SK-N-SH (cell line): ENCODE measurements around the gene AHRR. TPM values are rescaled to one million over a fixed set of nuclear protein-coding genes. Genes with fewer than 3 reads are reported as not detected.

Experiments
- CTCF ChIA-PET: fragments of 300-600, 350-600 bp; formaldehyde crosslinking; extraction: SDS; loops from one replicate; lab custom pipeline; 2021; lab: Yijun Ruan, JAX
- POLR2A ChIA-PET: fragments of 350-600 bp; sonication (Branson Sonifier 250); formaldehyde crosslinking; extraction: SDS; loops from one replicate; lab custom pipeline; 2020; ENCODE audit warnings: antibody characterized with exemption, inconsistent platforms; lab: Yijun Ruan, JAX
- DNase-seq: peaks from one replicate; pipeline ENCODE4 v3.0.0; 2012
- H2AFZ ChIP-seq: fragments of 200-600 bp; sonication (generic); 2 replicates; pipeline ENCODE4 v1.8.1; 2016; ENCODE audit warnings: antibody characterized with exemption, mild to moderate bottlenecking, low read depth
- H3F3A ChIP-seq: fragments of 200-600 bp; sonication (generic); replicated peaks from 2 replicates; pipeline ENCODE3; 2016; ENCODE audit warnings: antibody characterized with exemption, mild to moderate bottlenecking; ENCODE audit not compliant: insufficient read depth
- H3K27ac ChIP-seq, 2 experiments: fragments of 200-500 bp in 1 of 2; fragments of 200-600 bp in 1 of 2; sonication (Bioruptor generic) in 1 of 2; sonication (generic), shearing (Covaris generic) in 1 of 2; 2 replicates each; pipeline versions ENCODE4 v1.5.1 to v1.6.1; 2014 to 2016; ENCODE audit warnings: low read depth in 2 of 2, inconsistent platforms in 1 of 2, low read length in 1 of 2, mild to moderate bottlenecking in 1 of 2, mixed read lengths in 1 of 2
- H3K27me3 ChIP-seq: fragments of 200-600 bp; sonication (generic), shearing (Covaris generic); 2 replicates; pipeline ENCODE4 v1.6.1; 2016; ENCODE audit warnings: mixed run types; ENCODE audit not compliant: insufficient read depth
- H3K36me3 ChIP-seq, 2 experiments: fragments of 200-500 bp in 1 of 2; fragments of 200-600 bp in 1 of 2; sonication (Bioruptor generic) in 1 of 2; sonication (generic) in 1 of 2; replicated peaks in 1 of 2; 2 replicates each; pipeline versions ENCODE3 to v1.5.1; 2014 to 2016; ENCODE audit warnings: low read length in 1 of 2, mild to moderate bottlenecking in 1 of 2; ENCODE audit not compliant: insufficient read depth in 2 of 2, control insufficient read depth in 1 of 2
- H3K4me1 ChIP-seq, 2 experiments: fragments of 200-500 bp in 1 of 2; fragments of 200-600 bp in 1 of 2; sonication (Bioruptor generic) in 1 of 2; sonication (generic), shearing (Covaris generic) in 1 of 2; 2 replicates each; pipeline versions ENCODE4 v1.5.1 to v1.6.1; 2014 to 2016; ENCODE audit warnings: low read depth in 1 of 2, low read length in 1 of 2, mixed run types in 1 of 2; ENCODE audit not compliant: insufficient read depth in 2 of 2, control insufficient read depth in 1 of 2
- H3K4me2 ChIP-seq: fragments of 200-600 bp; sonication (generic), shearing (Covaris generic); 2 replicates; pipeline ENCODE4 v1.6.1; 2017; ENCODE audit warnings: mixed run types
- H3K4me3 ChIP-seq, 2 experiments: fragments of 200-500 bp in 1 of 2; fragments of 200-600 bp in 1 of 2; sonication (Bioruptor generic) in 1 of 2; sonication (generic), shearing (Covaris generic) in 1 of 2; 2 replicates each; pipeline versions ENCODE4 v1.5.1 to v1.8.1; 2014 to 2016; ENCODE audit warnings: low read depth in 2 of 2, inconsistent platforms in 1 of 2, low read length in 1 of 2, mild to moderate bottlenecking in 1 of 2, mixed read lengths in 1 of 2, moderate library complexity in 1 of 2
- H3K79me2 ChIP-seq: fragments of 200-600 bp; sonication (generic); 2 replicates; pipeline ENCODE4 v1.8.1; 2017; ENCODE audit warnings: mild to moderate bottlenecking; ENCODE audit not compliant: insufficient read depth
- H3K9ac ChIP-seq: fragments of 200-600 bp; sonication (generic); 2 replicates; pipeline ENCODE4 v1.6.1; 2017; ENCODE audit warnings: mixed run types
- H3K9me2 ChIP-seq: fragments of 200-600 bp; sonication (generic); 2 replicates; pipeline ENCODE4 v1.6.1; 2017; ENCODE audit warnings: mixed run types
- H3K9me3 ChIP-seq: fragments of 200-600 bp; sonication (generic); 2 replicates; pipeline ENCODE4 v1.6.1; 2017; ENCODE audit warnings: mixed run types, mild to moderate bottlenecking, moderate library complexity
- H4K20me1 ChIP-seq: fragments of 200-600 bp; sonication (generic); 2 replicates; pipeline ENCODE4 v1.6.1; 2017; ENCODE audit warnings: mild to moderate bottlenecking, mixed run types; ENCODE audit not compliant: insufficient read depth
- CHD2 ChIP-seq: fragments of 150-350 bp; IDR thresholded peaks from 2 replicates; pipeline ENCODE4 v1.6.1; 2018; ENCODE audit warnings: low read length; ENCODE audit not compliant: partially characterized antibody
- EZH2phosphoT487 ChIP-seq: fragments of 200-600 bp; sonication (generic); IDR thresholded peaks from 2 replicates; pipeline ENCODE4 v1.6.1; 2017; ENCODE audit warnings: low read depth, mixed run types, mild to moderate bottlenecking, antibody characterized with exemption, moderate library complexity, borderline replicate concordance
- FOSL2 ChIP-seq: IDR thresholded peaks from 2 replicates; pipeline ENCODE4 v1.4.0; 2012; ENCODE audit warnings: low read depth, mild to moderate bottlenecking, moderate library complexity, borderline replicate concordance
- FOXJ3 ChIP-seq: sonication (generic); formaldehyde crosslinking; IDR thresholded peaks from 2 replicates; pipeline ENCODE4 v1.5.1; 2020; ENCODE audit warnings: mild to moderate bottlenecking, missing genetic modification reagents
- JUND ChIP-seq: IDR thresholded peaks from 2 replicates; pipeline ENCODE4 v1.4.0; 2012
- MXI1 ChIP-seq: IDR thresholded peaks from 2 replicates; pipeline ENCODE4 v1.6.1; 2012; ENCODE audit warnings: mild to moderate bottlenecking, low read depth, low read length, improper control_type of control experiment
- NFIC ChIP-seq: IDR thresholded peaks from 2 replicates; pipeline ENCODE4 v1.4.0; 2012; ENCODE audit warnings: borderline replicate concordance
- NRF1 ChIP-seq: IDR thresholded peaks from 2 replicates; pipeline ENCODE4 v1.6.1; 2012; ENCODE audit warnings: low read depth, mild to moderate bottlenecking, low read length
- POLR2AphosphoS5 ChIP-seq: IDR thresholded peaks from 2 replicates; pipeline ENCODE4 v1.6.1; 2012; ENCODE audit warnings: low read depth, low read length
- RAD21 ChIP-seq: IDR thresholded peaks from 2 replicates; pipeline ENCODE4 v1.6.1; 2012; ENCODE audit warnings: mild to moderate bottlenecking, low read length
- RCOR1 ChIP-seq: fragments of 150-350 bp; IDR thresholded peaks from 2 replicates; pipeline ENCODE4 v1.6.1; 2017; ENCODE audit warnings: antibody characterized with exemption, low read length
- RXRA ChIP-seq: IDR thresholded peaks from 2 replicates; pipeline ENCODE4 v1.4.0; 2012; ENCODE audit warnings: low read depth, mild to moderate bottlenecking, borderline replicate concordance
- SIN3A ChIP-seq: IDR thresholded peaks from 2 replicates; pipeline ENCODE4 v1.6.1; 2012; ENCODE audit warnings: low read depth, mild to moderate bottlenecking, low read length, moderate library complexity, borderline replicate concordance
- WGBS: methylation state at CpG from one replicate; pipeline ENCODE4 v1.1.6; 2017; ENCODE audit warnings: low lambda C conversion rate; 5-methylcytosine and 5-hydroxymethylcytosine counted together
- polyA plus RNA-seq, 3 experiments: library from polyadenylated mRNA; depleted of rRNA; stranded (reverse); fragments of >200 nt; gene quantifications; 2 replicates each; pipeline ENCODE4 v1.2.3, GENCODE V29; 2012
- TF ChIP-seq, protein P1 (sequence below): fragments of 150-350 bp; IDR thresholded peaks from 2 replicates; pipeline ENCODE4 v1.6.1; 2016; ENCODE audit warnings: mild to moderate bottlenecking, low read depth, low read length
- TF ChIP-seq, protein P2 (sequence below): IDR thresholded peaks from 2 replicates; pipeline ENCODE4 v1.4.0; 2012; ENCODE audit warnings: low read depth, borderline replicate concordance
- TF ChIP-seq, protein P3 (sequence below): fragments of 150-350 bp; IDR thresholded peaks from 2 replicates; pipeline ENCODE4 v1.6.1; 2017; ENCODE audit warnings: antibody characterized with exemption, low read length, low read depth, borderline replicate concordance
- TF ChIP-seq, protein P4 (sequence below): IDR thresholded peaks from 2 replicates; pipeline ENCODE4 v1.4.0; 2012; ENCODE audit warnings: low read depth, borderline replicate concordance
- TF ChIP-seq, protein P5 (sequence below): fragments of 200-600 bp; sonication (generic); IDR thresholded peaks from 2 replicates; pipeline ENCODE4 v1.6.1; 2017; ENCODE audit warnings: antibody characterized with exemption, mild to moderate bottlenecking, moderate library complexity

Gene AHRR
- polyA plus RNA-seq, 1 of the 3 experiments (the other 2 are of a cell fraction), result 0.71 TPM

DNA sequence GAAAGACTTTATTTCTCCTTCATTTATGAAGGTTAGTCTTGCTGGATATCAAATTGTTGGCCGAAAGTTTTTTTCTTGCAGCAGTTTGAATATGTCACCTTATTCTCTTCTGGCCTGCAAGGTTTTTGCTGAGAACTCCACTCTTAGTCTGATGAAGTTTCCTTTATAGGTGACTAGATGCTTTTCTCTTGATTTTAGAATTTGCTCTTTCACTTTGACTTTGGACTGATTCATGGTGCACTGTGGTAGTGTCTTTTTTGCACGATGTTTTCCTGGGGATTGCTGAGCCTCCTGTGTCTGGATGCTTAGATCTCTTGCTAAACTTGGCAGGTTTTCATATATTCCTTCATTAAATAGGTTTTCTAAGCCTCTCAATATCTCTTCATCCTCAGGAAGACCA is 12.4 kb downstream of the AHRR start:
- Histone ChIP-seq H3K27me3 (no peaks in the 10 kb centered on the region), H4K20me1 (no peaks in the 10 kb centered on the region), H3K4me3 (no peak overlapping the region), H3K4me1 (no peaks in the 10 kb centered on the region), H3F3A (no peaks in the 10 kb centered on the region), H3K9me3 (no peaks in the 10 kb centered on the region), H2AFZ (no peak overlapping the region), H3K36me3 (no peaks in the 10 kb centered on the region)
- 65% methylated on average over 2 of the region's 2 CpGs for WGBS
- POLR2A ChIA-PET, result no interaction called here
- no peak for DNase-seq
- CTCF ChIA-PET, result interaction anchor here (1.3 kb wide), 1 partner anchor 12 kb away, joined by 5 read pairs; the partner anchor contains the start of gene AHRR
- TF ChIP-seq, protein P1, sequence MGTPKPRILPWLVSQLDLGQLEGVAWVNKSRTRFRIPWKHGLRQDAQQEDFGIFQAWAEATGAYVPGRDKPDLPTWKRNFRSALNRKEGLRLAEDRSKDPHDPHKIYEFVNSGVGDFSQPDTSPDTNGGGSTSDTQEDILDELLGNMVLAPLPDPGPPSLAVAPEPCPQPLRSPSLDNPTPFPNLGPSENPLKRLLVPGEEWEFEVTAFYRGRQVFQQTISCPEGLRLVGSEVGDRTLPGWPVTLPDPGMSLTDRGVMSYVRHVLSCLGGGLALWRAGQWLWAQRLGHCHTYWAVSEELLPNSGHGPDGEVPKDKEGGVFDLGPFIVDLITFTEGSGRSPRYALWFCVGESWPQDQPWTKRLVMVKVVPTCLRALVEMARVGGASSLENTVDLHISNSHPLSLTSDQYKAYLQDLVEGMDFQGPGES, result no peak
- no peak for TF ChIP-seq FOXJ3 (CRISPR knock-in tag)
- TF ChIP-seq, protein P2, sequence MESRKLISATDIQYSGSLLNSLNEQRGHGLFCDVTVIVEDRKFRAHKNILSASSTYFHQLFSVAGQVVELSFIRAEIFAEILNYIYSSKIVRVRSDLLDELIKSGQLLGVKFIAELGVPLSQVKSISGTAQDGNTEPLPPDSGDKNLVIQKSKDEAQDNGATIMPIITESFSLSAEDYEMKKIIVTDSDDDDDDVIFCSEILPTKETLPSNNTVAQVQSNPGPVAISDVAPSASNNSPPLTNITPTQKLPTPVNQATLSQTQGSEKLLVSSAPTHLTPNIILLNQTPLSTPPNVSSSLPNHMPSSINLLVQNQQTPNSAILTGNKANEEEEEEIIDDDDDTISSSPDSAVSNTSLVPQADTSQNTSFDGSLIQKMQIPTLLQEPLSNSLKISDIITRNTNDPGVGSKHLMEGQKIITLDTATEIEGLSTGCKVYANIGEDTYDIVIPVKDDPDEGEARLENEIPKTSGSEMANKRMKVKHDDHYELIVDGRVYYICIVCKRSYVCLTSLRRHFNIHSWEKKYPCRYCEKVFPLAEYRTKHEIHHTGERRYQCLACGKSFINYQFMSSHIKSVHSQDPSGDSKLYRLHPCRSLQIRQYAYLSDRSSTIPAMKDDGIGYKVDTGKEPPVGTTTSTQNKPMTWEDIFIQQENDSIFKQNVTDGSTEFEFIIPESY, result no peak
- TF ChIP-seq, protein P3, sequence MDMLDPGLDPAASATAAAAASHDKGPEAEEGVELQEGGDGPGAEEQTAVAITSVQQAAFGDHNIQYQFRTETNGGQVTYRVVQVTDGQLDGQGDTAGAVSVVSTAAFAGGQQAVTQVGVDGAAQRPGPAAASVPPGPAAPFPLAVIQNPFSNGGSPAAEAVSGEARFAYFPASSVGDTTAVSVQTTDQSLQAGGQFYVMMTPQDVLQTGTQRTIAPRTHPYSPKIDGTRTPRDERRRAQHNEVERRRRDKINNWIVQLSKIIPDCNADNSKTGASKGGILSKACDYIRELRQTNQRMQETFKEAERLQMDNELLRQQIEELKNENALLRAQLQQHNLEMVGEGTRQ, result no peak
- TF ChIP-seq JUND, result no peak
- no peak for TF ChIP-seq CHD2
- TF ChIP-seq NRF1, result no peak
- TF ChIP-seq SIN3A, result no peak
- TF ChIP-seq, protein P4, sequence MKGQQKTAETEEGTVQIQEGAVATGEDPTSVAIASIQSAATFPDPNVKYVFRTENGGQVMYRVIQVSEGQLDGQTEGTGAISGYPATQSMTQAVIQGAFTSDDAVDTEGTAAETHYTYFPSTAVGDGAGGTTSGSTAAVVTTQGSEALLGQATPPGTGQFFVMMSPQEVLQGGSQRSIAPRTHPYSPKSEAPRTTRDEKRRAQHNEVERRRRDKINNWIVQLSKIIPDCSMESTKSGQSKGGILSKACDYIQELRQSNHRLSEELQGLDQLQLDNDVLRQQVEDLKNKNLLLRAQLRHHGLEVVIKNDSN, result no peak
- no peak for TF ChIP-seq RCOR1
- no peak for TF ChIP-seq EZH2phosphoT487
- no peak for TF ChIP-seq POLR2AphosphoS5
- TF ChIP-seq NFIC, result no peak
- TF ChIP-seq, protein P5, sequence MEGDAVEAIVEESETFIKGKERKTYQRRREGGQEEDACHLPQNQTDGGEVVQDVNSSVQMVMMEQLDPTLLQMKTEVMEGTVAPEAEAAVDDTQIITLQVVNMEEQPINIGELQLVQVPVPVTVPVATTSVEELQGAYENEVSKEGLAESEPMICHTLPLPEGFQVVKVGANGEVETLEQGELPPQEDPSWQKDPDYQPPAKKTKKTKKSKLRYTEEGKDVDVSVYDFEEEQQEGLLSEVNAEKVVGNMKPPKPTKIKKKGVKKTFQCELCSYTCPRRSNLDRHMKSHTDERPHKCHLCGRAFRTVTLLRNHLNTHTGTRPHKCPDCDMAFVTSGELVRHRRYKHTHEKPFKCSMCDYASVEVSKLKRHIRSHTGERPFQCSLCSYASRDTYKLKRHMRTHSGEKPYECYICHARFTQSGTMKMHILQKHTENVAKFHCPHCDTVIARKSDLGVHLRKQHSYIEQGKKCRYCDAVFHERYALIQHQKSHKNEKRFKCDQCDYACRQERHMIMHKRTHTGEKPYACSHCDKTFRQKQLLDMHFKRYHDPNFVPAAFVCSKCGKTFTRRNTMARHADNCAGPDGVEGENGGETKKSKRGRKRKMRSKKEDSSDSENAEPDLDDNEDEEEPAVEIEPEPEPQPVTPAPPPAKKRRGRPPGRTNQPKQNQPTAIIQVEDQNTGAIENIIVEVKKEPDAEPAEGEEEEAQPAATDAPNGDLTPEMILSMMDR, result no peak
- no peak for TF ChIP-seq FOSL2
- TF ChIP-seq RAD21, result no peak
- TF ChIP-seq MXI1, result no peak
- no peak for TF ChIP-seq RXRA
- TF ChIP-seq, all 33 proteins: peak for 0
- H3K27ac ChIP-seq, result no peak overlapping the region
- no peaks in the 10 kb centered on the region for H3K79me2 ChIP-seq
- H3K9ac ChIP-seq, result no peak overlapping the region
- H3K4me2 ChIP-seq, result no peak overlapping the region
- H3K9me2 ChIP-seq, result no peaks in the 10 kb centered on the region
